IMR-90 (cell line): Measurements from ENCODE around the gene CDH1. TPM values are rescaled to one million over a fixed set of nuclear protein-coding genes. Genes with fewer than 3 reads are reported as not detected.

Experiments used
- ATAC-seq: fragments of 200-7000 bp; cut with Tn5 transposase; 2 replicates; pipeline ENCODE4 v1.9.1; 2020; ENCODE audit warnings: low read depth, mild to moderate bottlenecking, moderate library complexity
- BruUV-seq: library from RNA; stranded (reverse); fragments of 400-500 nt; replicated peaks from 2 replicates; lab custom pipeline; 2021; lab: Mats Ljungman, UMichigan
- CTCF ChIA-PET: fragments of 300-600 bp; formaldehyde crosslinking; extraction: SDS; loops from one replicate; lab custom pipeline; 2021; ENCODE audit warnings: antibody characterized with exemption; lab: Yijun Ruan, JAX
- POLR2A ChIA-PET: fragments of 300-600 bp; sonication (Branson Sonifier 250); formaldehyde crosslinking; loops from one replicate; lab custom pipeline; 2022; ENCODE audit warnings: antibody characterized with exemption; ENCODE audit not compliant: unreplicated experiment; lab: Charles Lee
- DNase-seq: peaks from one replicate; pipeline ENCODE4 v3.0.0; 2013
- H2AFZ ChIP-seq: replicated peaks from 2 replicates; pipeline ENCODE3; 2013; ENCODE audit warnings: low read length, mild to moderate bottlenecking; ENCODE audit not compliant: poor library complexity
- H2AK5ac ChIP-seq: 2 replicates; pipeline ENCODE4 v1.6.1; 2013; ENCODE audit warnings: low read depth, low read length, inconsistent platforms
- H2AK9ac ChIP-seq: replicated peaks from 2 replicates; pipeline ENCODE3; 2013; ENCODE audit warnings: mild to moderate bottlenecking, low read depth, low read length, moderate library complexity; ENCODE audit not compliant: poor library complexity
- H2BK120ac ChIP-seq: 2 replicates; pipeline ENCODE4 v1.6.1; 2013; ENCODE audit warnings: low read depth, low read length, inconsistent platforms
- H2BK15ac ChIP-seq: 3 replicates; pipeline ENCODE4 v1.6.1; 2013; ENCODE audit warnings: low read depth, low read length, inconsistent platforms
- H2BK20ac ChIP-seq: 2 replicates; pipeline ENCODE4 v1.6.1; 2013; ENCODE audit warnings: low read depth, mild to moderate bottlenecking, inconsistent platforms, low read length, moderate library complexity
- H2BK5ac ChIP-seq: 2 replicates; pipeline ENCODE4 v1.6.1; 2013; ENCODE audit warnings: mild to moderate bottlenecking, low read depth, low read length, inconsistent platforms; ENCODE audit not compliant: poor library complexity, severe bottlenecking
- H3K14ac ChIP-seq: replicated peaks from 2 replicates; pipeline ENCODE4 v1.6.1; 2013; ENCODE audit warnings: low read depth, low read length, inconsistent platforms
- H3K18ac ChIP-seq: 2 replicates; pipeline ENCODE4 v1.6.1; 2013; ENCODE audit warnings: low read depth, low read length, control low read depth
- H3K23ac ChIP-seq: 2 replicates; pipeline ENCODE4 v1.6.1; 2013; ENCODE audit warnings: low read depth, low read length, inconsistent platforms
- H3K27ac ChIP-seq: 2 replicates; pipeline ENCODE4 v1.5.1; 2013; ENCODE audit warnings: mild to moderate bottlenecking, control low read depth, low read length; ENCODE audit not compliant: insufficient read depth
- H3K27me3 ChIP-seq: 2 replicates; pipeline ENCODE4 v1.6.1; 2013; ENCODE audit warnings: low read length; ENCODE audit not compliant: control insufficient read depth, insufficient read depth
- H3K36me3 ChIP-seq: 2 replicates; pipeline ENCODE4 v1.6.1; 2013; ENCODE audit warnings: low read length, mixed read lengths; ENCODE audit not compliant: control insufficient read depth, insufficient read depth
- H3K4ac ChIP-seq: 2 replicates; pipeline ENCODE4 v1.6.1; 2013; ENCODE audit warnings: low read depth, low read length, inconsistent platforms
- H3K4me1 ChIP-seq: 2 replicates; pipeline ENCODE4 v1.6.1; 2013; ENCODE audit warnings: low read length, mixed read lengths; ENCODE audit not compliant: control insufficient read depth, insufficient read depth
- H3K4me2 ChIP-seq: 2 replicates; pipeline ENCODE4 v1.6.1; 2013; ENCODE audit warnings: low read depth, mild to moderate bottlenecking, control low read depth, low read length, moderate library complexity
- H3K4me3 ChIP-seq: 2 replicates; pipeline ENCODE4 v1.5.1; 2013; ENCODE audit warnings: low read depth, mild to moderate bottlenecking, control low read depth, low read length, moderate library complexity; ENCODE audit not compliant: insufficient read depth
- H3K56ac ChIP-seq: 2 replicates; pipeline ENCODE4 v1.6.1; 2013; ENCODE audit warnings: low read length, inconsistent platforms; ENCODE audit not compliant: insufficient read depth; ENCODE audit errors: extremely low read depth
- H3K79me1 ChIP-seq, 2 experiments: 2 replicates each; pipeline ENCODE4 v1.6.1; 2013; ENCODE audit warnings: low read length in 2 of 2, inconsistent platforms in 1 of 2, low read depth in 1 of 2
- H3K9ac ChIP-seq: 2 replicates; pipeline ENCODE4 v1.6.1; 2013; ENCODE audit warnings: low read depth, low read length, control low read depth
- H3K9me1 ChIP-seq: 2 replicates; pipeline ENCODE4 v1.6.1; 2013; ENCODE audit warnings: low read length, inconsistent platforms; ENCODE audit not compliant: insufficient read depth
- H3K9me3 ChIP-seq: 2 replicates; pipeline ENCODE4 v1.6.1; 2013; ENCODE audit warnings: low read length; ENCODE audit not compliant: control insufficient read depth, insufficient read depth
- H4K20me1 ChIP-seq: 2 replicates; pipeline ENCODE4 v1.6.1; 2013; ENCODE audit warnings: low read length, inconsistent platforms; ENCODE audit not compliant: insufficient read depth
- H4K5ac ChIP-seq: 2 replicates; pipeline ENCODE4 v1.6.1; 2013; ENCODE audit warnings: mild to moderate bottlenecking, low read depth, low read length, control low read depth
- H4K8ac ChIP-seq, 2 experiments: 2 replicates each; pipeline ENCODE4 v1.6.1; 2013; ENCODE audit warnings: low read depth in 2 of 2, low read length in 2 of 2, control low read depth in 1 of 2, inconsistent platforms in 1 of 2
- H4K91ac ChIP-seq: 2 replicates; pipeline ENCODE4 v1.6.1; 2013; ENCODE audit warnings: low read depth, low read length, inconsistent platforms; ENCODE audit not compliant: insufficient read depth
- BHLHE40 ChIP-seq: fragments of 150-350 bp; IDR thresholded peaks from 2 replicates; pipeline ENCODE4 v1.6.1; 2016; ENCODE audit warnings: mild to moderate bottlenecking, low read depth, low read length
- CEBPB ChIP-seq: IDR thresholded peaks from 2 replicates; pipeline ENCODE4 v1.6.1; 2012; ENCODE audit warnings: low read depth, low read length, improper control_type of control experiment
- MAFK ChIP-seq: IDR thresholded peaks from 2 replicates; pipeline ENCODE4 v1.6.1; 2012; ENCODE audit warnings: low read depth, low read length, improper control_type of control experiment
- MAZ ChIP-seq: IDR thresholded peaks from 2 replicates; pipeline ENCODE4 v1.6.1; 2012; ENCODE audit warnings: low read depth, mild to moderate bottlenecking, low read length, improper control_type of control experiment, moderate library complexity, borderline replicate concordance
- POLR2A ChIP-seq: IDR thresholded peaks from 2 replicates; pipeline ENCODE4 v1.6.1; 2012; ENCODE audit warnings: mild to moderate bottlenecking, low read depth, low read length
- RCOR1 ChIP-seq: IDR thresholded peaks from 2 replicates; pipeline ENCODE4 v1.6.1; 2012; ENCODE audit warnings: mild to moderate bottlenecking, low read length, improper control_type of control experiment; ENCODE audit not compliant: insufficient replicate concordance
- RFX5 ChIP-seq: IDR thresholded peaks from 2 replicates; pipeline ENCODE4 v1.8.0; 2012; ENCODE audit warnings: low read depth, mild to moderate bottlenecking, low read length, moderate library complexity
- WGBS, 2 experiments: methylation state at CpG; one replicate each; pipeline versions ENCODE4 v1.1.5 to v1.1.7; 2013; ENCODE audit warnings: missing lambda C conversion rate in 2 of 2; ENCODE audit not compliant: insufficient read length in 1 of 2; ENCODE audit errors: extremely low coverage in 2 of 2; 5-methylcytosine and 5-hydroxymethylcytosine counted together
- dilution Hi-C: fragments of 300-500 bp; cut with HindIII; formaldehyde crosslinking; loops from one replicate; pipeline ENCODE4 v1.14.3; 2018; ENCODE audit warnings: low sequenced_read_pairs; ENCODE audit not compliant: unreplicated experiment
- in situ Hi-C: fragments of 300-500 bp; cut with MboI; formaldehyde crosslinking; loops from 3 replicates; pipeline ENCODE4 v1.14.3; 2019; ENCODE audit warnings: low sequenced_read_pairs, inconsistent platforms, mixed read lengths
- intact Hi-C: fragments of 100-400 bp; cut with micrococcal nuclease; formaldehyde crosslinking; loops from 2 replicates; pipeline ENCODE4 v1.10.0; 2022
- polyA plus RNA-seq, 3 experiments: library from polyadenylated mRNA; depleted of rRNA; stranded (reverse); fragments of >200 nt; gene quantifications; 2 replicates each; pipeline ENCODE4 v1.2.3, GENCODE V29; 2012; ENCODE audit warnings: low replicate concordance in 1 of 3
- total RNA-seq: library from RNA; depleted of rRNA; stranded (reverse); fragments of >200 nt; gene quantifications from 2 replicates; pipeline ENCODE4 v1.2.3, GENCODE V29; 2012
- TF ChIP-seq, protein P1 (sequence below): fragments of 150-350 bp; IDR thresholded peaks from 2 replicates; pipeline ENCODE4 v1.6.1; 2016; ENCODE audit warnings: low read depth, mild to moderate bottlenecking, low read length, moderate library complexity, borderline replicate concordance

The CDH1 gene
- total and polyA plus RNA-seq, 2 of the 4 experiments (the other 2 are of a cell fraction), result under 0.01 TPM; not detected in 1

- Histone ChIP-seq H3K9ac (no peak overlapping the region), H3K23ac (no peak overlapping the region), H3K14ac (no peak overlapping the region), H3K27me3 (no peaks in the 10 kb centered on the region), H2BK5ac (no peak overlapping the region), H3K4me1 (no peaks in the 10 kb centered on the region), H2BK20ac (no peak overlapping the region), H2BK120ac (no peak overlapping the region), H2AK9ac (no peak overlapping the region), H4K91ac (no peak overlapping the region), H3K4ac (no peak overlapping the region), H3K4me3 (no peak overlapping the region), H3K79me1 (peaks cover 10 to 15% of the 10 kb centered on the region in 2 experiments; a peak in 3 of 4 replicates), H3K9me1 (0 out of 2 replicates have a peak, but pooled peaks cover 3% of the 10 kb centered on the region), H3K4me2 (no peak overlapping the region), H2AK5ac (no peak overlapping the region), H3K9me3 (no peaks in the 10 kb centered on the region), H3K27ac (no peak overlapping the region), H3K36me3 (peaks cover 5% of the 10 kb centered on the region), H3K18ac (no peak overlapping the region), H2AFZ (no peak overlapping the region), H4K8ac (no peak overlapping the region), H2BK15ac (no peak overlapping the region), H3K56ac (no peak overlapping the region), H4K20me1 (no peaks in the 10 kb centered on the region), H4K5ac (no peak overlapping the region)
- no TSS peak for BruUV-seq
- ATAC-seq, result no peak
- POLR2A ChIA-PET, result no interaction called here
- CTCF ChIA-PET, result no interaction called here
- in situ Hi-C loops (no loop called here), intact Hi-C loops (no loop called here), dilution Hi-C loops (no loop called here)
- no peak for DNase-seq
- TF ChIP-seq MAZ (no peak), RCOR1 (no peak), CEBPB (no peak), BHLHE40 (no peak), MAFK (peak; percentile 90), POLR2A (no peak), RFX5 (no peak)
- TF ChIP-seq, protein P1, sequence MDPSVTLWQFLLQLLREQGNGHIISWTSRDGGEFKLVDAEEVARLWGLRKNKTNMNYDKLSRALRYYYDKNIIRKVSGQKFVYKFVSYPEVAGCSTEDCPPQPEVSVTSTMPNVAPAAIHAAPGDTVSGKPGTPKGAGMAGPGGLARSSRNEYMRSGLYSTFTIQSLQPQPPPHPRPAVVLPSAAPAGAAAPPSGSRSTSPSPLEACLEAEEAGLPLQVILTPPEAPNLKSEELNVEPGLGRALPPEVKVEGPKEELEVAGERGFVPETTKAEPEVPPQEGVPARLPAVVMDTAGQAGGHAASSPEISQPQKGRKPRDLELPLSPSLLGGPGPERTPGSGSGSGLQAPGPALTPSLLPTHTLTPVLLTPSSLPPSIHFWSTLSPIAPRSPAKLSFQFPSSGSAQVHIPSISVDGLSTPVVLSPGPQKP, result no peak
- WGBS, 2 experiments, result 100% methylated on average over 2 of the region's 4 CpGs; no CpG with 5 or more reads in 1 of the 2 experiments
Observed at GRCh38 chr16:68859828-68860227, 122.7 kb downstream of the CDH1 start.
